Neural progenitor cell (in vitro differentiated cells): ENCODE results near the gene CTSF.
"Not testable (repeated sequence)": the region's sequence is repeated elsewhere in the genome, so short reads cannot be mapped to it uniquely, and the experiment has no call there.

ENCODE experiments used
- EZH2 ChIP-seq: fragments of 200-600 bp; sonication (generic); IDR thresholded peaks from 2 replicates; pipeline ENCODE4 v1.6.1; 2017; ENCODE audit warnings: antibody characterized with exemption, mild to moderate bottlenecking, moderate library complexity
- TF ChIP-seq, protein P1 (sequence below): fragments of 200-600 bp; sonication (generic); IDR thresholded peaks from 2 replicates; pipeline ENCODE4 v1.5.1; 2017; ENCODE audit warnings: antibody characterized with exemption, mild to moderate bottlenecking

DNA sequence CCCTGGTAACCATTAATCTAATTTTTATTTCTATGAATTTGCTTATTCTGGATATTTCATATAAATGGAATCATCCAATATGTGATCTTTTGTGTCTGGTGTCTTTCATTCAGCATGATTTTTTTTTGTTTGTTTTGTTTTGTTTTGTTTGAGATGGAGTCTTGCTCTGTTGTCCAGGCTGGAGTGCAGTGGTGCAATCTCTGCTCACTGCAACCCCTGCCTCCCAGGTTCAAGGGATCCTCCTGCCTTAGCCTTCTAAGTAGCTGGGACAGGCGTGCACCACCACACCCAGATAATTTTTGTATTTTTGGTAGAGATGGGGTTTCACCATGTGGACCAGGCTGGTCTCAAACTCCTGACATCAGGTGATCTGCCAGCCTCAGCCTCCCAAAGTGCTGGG lies 17.0 kb upstream of the CTSF start:
- TF ChIP-seq, protein P1, sequence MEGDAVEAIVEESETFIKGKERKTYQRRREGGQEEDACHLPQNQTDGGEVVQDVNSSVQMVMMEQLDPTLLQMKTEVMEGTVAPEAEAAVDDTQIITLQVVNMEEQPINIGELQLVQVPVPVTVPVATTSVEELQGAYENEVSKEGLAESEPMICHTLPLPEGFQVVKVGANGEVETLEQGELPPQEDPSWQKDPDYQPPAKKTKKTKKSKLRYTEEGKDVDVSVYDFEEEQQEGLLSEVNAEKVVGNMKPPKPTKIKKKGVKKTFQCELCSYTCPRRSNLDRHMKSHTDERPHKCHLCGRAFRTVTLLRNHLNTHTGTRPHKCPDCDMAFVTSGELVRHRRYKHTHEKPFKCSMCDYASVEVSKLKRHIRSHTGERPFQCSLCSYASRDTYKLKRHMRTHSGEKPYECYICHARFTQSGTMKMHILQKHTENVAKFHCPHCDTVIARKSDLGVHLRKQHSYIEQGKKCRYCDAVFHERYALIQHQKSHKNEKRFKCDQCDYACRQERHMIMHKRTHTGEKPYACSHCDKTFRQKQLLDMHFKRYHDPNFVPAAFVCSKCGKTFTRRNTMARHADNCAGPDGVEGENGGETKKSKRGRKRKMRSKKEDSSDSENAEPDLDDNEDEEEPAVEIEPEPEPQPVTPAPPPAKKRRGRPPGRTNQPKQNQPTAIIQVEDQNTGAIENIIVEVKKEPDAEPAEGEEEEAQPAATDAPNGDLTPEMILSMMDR = not testable (repeated sequence)
- TF ChIP-seq EZH2 = not testable (repeated sequence)
